GM18520 (cell line): ENCODE measurements around the gene DPH1.

Experiments
- ATAC-seq: cut with Tn5 transposase; IDR thresholded peaks from one replicate; pipeline ENCODE4 v1.9.1; 2021; ENCODE audit not compliant: unreplicated experiment

DPH1 gene

GRCh38 chr17:2060681-2061440 lies 30.9 kb downstream of the DPH1 start:
- ATAC-seq: no peak

GRCh38 chr17:2061441-2061958 lies 31.5 kb downstream of the DPH1 start:
- no peak for ATAC-seq

- no peak for ATAC-seq
Observed at GRCh38 chr17:2062571-2063183, 32.7 kb downstream of the DPH1 start.

GRCh38 chr17:2063261-2064146 lies 33.6 kb downstream of the DPH1 start:
- no peak for ATAC-seq

GRCh38 chr17:2064147-2064489 lies 34.2 kb downstream of the DPH1 start:
- no peak for ATAC-seq

GRCh38 chr17:2064520-2064971 lies 34.6 kb downstream of the DPH1 start:
- no peak for ATAC-seq

- no peak for ATAC-seq
Observed at GRCh38 chr17:2064980-2065785, 35.2 kb downstream of the DPH1 start.

- no peak for ATAC-seq
Observed at GRCh38 chr17:2065949-2066400, 36.0 kb downstream of the DPH1 start.

- ATAC-seq: no peak
Observed at GRCh38 chr17:2067048-2067561, 37.2 kb downstream of the DPH1 start.

GRCh38 chr17:2067608-2068024 lies 37.7 kb downstream of the DPH1 start:
- no peak for ATAC-seq

GRCh38 chr17:2068031-2068518 lies 38.1 kb downstream of the DPH1 start:
- ATAC-seq: no peak

GRCh38 chr17:2068519-2069051 lies 38.6 kb downstream of the DPH1 start:
- ATAC-seq: no peak

- peak; percentile 64 for ATAC-seq
Observed at GRCh38 chr17:2070241-2071023, 40.5 kb downstream of the DPH1 start.

GRCh38 chr17:2071024-2071385 lies 41.1 kb downstream of the DPH1 start:
- no peak for ATAC-seq

- no peak for ATAC-seq
Observed at GRCh38 chr17:2071455-2072281, 41.7 kb downstream of the DPH1 start.

GRCh38 chr17:2074919-2075318 lies 45.0 kb downstream of the DPH1 start:
- ATAC-seq: no peak

- no peak for ATAC-seq
Observed at GRCh38 chr17:2075336-2076086, 45.6 kb downstream of the DPH1 start.
